Epithelial cell of proximal tubule (primary cell): ENCODE data around the gene CCDC88B. TPM values are rescaled to one million over a fixed set of nuclear protein-coding genes. Genes with fewer than 3 reads are reported as not detected.
A peak's percentile ranks its signal among the peaks of the same experiment; 100 is the strongest.

Experiments
- DNase-seq: peaks from one replicate; pipeline ENCODE4 v3.0.0-alpha.2; 2011; ENCODE audit warnings: low read depth
- H3K4me3 ChIP-seq: 2 replicates; pipeline ENCODE4 v1.5.1; 2011; ENCODE audit warnings: low read depth, mild to moderate bottlenecking, low read length
- total RNA-seq: library from RNA; depleted of rRNA; stranded (reverse); fragments of >200 nt; gene quantifications from 2 replicates; pipeline ENCODE4 v1.2.3, GENCODE V29; 2015
- TF ChIP-seq, protein P1 (sequence below): conservative IDR thresholded peaks from 2 replicates; pipeline ENCODE4 v1.5.1; 2012; ENCODE audit warnings: low read depth, mild to moderate bottlenecking, low read length

The CCDC88B gene
- total RNA-seq, 1 donor from 2014 or later = 4.8 TPM

DNA sequence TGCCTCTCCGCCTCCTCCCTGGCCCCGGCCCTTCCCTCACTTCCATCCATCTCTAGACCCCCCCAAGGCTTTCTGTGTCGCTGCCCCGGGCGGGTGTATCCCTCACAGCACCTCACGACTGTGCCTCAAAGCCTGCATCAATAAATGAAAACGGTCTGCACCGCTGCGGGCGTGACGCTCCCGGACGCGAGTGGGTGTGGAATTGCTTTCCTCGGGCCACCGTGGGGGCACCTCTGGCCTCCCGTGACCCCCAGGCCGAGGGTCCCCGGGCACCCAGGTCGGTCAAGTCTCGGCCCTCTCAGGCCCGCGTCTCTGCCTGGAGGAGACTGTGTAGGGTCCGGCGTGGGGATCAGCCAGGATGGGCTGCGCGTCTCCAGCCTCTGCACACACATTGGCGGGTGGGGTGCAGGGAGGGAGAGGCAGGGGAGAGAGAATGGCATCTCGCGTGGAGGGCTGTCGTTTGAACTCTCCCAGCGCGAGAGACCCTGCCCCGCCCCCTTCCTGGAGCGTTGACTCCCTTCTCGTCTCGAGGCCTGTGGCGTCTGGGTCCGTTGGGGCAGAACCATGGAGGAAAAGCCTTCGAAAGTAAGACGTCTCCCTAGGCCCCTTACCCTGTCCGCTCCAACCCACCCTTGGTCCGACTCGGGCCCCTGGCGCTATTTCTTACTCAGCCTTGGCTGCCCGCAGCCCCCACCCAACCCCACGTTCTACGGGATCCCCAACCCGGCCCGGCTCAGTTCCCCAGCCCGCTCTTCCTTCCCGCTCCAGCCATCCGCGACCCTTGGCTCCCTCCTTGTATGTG, 40.0 kb upstream of the CCDC88B start, which contains the start of gene CATSPERZ:
Gene CATSPERZ, plus strand, starts transcription at position 512 of the 802 bp plus-strand sequence. Its CDS starts 53 bp downstream, at position 565.
- TF ChIP-seq, protein P1, sequence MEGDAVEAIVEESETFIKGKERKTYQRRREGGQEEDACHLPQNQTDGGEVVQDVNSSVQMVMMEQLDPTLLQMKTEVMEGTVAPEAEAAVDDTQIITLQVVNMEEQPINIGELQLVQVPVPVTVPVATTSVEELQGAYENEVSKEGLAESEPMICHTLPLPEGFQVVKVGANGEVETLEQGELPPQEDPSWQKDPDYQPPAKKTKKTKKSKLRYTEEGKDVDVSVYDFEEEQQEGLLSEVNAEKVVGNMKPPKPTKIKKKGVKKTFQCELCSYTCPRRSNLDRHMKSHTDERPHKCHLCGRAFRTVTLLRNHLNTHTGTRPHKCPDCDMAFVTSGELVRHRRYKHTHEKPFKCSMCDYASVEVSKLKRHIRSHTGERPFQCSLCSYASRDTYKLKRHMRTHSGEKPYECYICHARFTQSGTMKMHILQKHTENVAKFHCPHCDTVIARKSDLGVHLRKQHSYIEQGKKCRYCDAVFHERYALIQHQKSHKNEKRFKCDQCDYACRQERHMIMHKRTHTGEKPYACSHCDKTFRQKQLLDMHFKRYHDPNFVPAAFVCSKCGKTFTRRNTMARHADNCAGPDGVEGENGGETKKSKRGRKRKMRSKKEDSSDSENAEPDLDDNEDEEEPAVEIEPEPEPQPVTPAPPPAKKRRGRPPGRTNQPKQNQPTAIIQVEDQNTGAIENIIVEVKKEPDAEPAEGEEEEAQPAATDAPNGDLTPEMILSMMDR = no peak
- H3K4me3 ChIP-seq = peak within 1 kb of the TSS; percentile 45
- no peak for DNase-seq

DNA sequence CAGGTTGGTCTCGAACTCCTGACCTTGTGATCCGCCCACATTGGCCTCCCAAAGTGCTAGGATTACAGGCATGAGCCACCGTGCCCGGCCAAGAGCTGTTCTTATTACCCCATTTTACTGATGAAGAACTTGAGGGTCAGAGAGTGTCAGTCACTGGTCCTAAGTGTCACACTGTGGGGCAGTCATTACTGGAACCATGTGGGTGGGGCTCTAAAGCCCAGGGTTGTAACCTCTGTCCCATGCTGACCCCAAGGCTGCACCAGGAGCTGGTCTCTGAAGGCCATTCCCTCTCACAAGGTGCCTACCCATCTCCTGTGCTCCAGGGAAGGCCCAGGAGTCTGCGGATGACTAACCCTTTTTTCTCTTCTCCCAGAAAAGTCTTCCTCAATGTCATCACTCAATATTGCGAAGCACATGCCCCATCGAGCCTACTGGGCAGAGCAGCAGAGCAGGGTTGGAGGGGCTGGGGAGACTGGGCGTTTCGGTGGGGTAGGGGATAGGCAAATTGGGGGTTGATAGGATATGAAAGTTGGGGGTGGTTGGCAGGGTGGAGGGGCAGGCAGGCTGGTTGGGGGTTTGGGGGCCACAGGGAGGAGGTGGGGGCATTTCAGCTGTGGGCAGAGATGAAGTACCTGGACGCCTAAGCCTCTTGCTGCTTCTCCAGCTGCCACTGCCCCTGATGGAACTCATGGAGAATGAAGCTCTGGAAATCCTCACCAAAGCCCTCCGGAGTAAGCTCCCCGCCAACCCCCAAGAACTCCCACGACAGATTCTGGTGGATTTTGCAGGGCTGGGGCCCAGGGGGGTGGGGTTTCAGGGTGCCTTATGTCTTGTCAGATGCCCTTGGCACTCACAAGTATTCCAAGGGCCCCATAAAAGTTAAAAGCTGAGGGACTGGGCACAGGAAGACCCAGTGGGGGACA, 36.6 kb upstream of the CCDC88B start:
- DNase-seq = no peak
- TF ChIP-seq, protein P1 = no peak
- no peak overlapping the region for H3K4me3 ChIP-seq

DNA sequence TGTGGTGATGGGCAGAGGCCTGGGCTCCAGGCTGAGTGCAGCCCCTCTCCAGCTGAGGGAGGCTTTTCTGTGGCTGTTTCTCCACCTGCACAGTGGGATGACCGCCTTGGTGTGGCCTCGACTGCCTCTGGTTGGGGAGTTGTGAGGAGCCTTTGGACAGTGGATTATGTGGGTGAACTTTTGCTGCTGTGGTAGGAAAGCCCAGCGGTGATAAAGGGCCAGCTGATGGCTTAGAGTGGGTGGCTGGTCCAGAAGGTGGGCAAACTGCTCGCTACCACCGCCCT, 36.0 kb upstream of the CCDC88B start:
- H3K4me3 ChIP-seq = peak overlapping the region; percentile 68
- DNase-seq = no peak
- TF ChIP-seq, protein P1 = no peak

DNA sequence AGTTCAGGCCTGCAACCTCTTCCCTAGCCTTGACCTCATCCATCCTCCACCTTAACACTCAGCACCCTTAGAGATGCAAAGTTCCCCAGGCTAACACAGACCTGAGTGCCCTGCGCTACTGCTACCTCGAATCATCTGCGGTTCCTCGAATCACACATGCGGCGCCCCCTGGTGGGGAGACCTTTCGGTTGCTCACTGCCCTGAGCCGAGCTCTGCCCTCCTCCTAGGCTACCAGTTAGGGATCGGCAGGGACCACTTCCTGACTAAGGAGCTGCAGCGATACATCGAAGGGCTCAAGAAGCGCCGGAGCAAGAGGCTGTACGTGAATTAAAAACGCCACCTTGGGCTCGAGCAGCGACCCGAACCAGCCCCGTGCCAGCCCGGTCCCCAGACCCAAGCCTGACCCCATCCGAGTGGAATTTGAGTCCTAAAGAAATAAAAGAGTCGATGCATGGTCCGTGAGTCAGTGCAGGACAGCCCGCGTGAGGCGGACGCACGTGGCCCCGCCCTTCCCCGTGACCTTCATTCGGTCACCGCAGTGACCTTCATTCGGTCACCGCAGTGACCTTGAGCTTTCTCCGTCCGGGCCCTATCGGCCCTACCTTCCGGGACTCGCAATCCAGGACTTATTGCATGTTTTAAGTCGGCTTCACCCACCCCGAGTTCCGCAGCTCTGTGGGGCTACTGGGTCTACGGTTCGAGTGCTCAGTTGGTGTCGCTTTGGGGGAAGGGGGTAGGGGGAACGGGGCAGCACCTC, 35.5 kb upstream of the CCDC88B start:
- DNase-seq = no peak
- TF ChIP-seq, protein P1 = peak; percentile 92
- peak overlapping the region; percentile 68 for H3K4me3 ChIP-seq

DNA sequence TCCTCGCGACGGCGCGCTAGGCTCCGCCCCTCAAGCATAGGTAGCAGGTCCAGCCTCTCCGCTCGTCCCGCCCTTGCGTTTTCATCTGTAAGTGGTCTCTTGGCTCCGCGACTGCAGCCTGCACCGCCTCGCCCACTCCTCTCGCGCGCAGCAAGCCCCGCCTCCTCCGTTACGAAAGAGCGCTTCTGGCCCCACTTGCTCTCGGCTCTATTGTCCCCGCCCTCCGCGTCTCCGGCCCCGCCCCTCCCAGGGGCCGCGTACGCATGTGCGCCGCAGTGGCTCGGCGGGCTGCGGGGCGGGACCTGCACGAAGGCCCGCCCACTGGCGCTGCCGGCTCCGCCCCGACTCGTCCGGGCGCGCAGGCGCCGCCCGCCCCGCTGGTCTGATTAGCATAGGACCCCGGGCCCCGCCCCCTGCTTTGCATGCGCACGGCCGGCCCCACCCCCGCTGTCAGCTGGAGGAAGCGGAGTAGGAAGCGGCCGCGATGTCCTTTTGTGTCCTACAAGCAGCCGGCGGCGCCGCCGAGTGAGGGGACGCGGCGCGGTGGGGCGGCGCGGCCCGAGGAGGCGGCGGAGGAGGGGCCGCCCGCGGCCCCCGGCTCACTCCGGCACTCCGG, 34.8 kb upstream of the CCDC88B start, which contains the start of gene ESRRA:
Gene ESRRA, plus strand, starts transcription at position 450 of the 616 bp plus-strand sequence. CDS start 1,656 bp downstream, outside the sequence.
- peak; percentile 71 for DNase-seq
- H3K4me3 ChIP-seq = peak within 1 kb of the TSS; percentile 82
- TF ChIP-seq, protein P1 = no peak
